GM18870 (cell line): ENCODE data around the gene TOMT.

Experiments
- ATAC-seq: cut with Tn5 transposase; IDR thresholded peaks from one replicate; pipeline ENCODE4 v1.9.1; 2021; ENCODE audit warnings: moderate library complexity; ENCODE audit not compliant: unreplicated experiment

The TOMT gene

DNA sequence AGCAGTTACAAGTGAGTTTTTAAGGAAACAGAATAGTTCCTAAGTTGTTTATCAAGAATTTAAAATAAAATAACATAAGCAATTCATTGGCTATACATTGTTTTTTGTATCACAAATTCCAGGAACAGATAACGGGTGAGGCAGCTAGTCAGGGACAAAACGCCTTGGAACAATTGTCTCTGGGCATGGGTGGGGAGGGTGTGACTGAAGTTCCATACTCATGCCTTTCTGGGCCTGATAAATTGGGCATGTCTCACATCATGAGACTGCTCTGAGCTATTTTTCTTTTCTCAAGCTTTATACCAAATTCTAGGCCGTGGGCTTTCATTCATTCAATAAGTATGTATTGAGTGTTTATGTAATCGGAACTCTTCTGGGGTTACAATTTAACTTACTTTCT lies 51.4 kb downstream of the TOMT start:
- ATAC-seq: no peak
